ENCODE results near the gene SLC25A51. TPM values are rescaled to one million over a fixed set of nuclear protein-coding genes. Genes with fewer than 3 reads are reported as not detected.

The SLC25A51 gene
- polyA plus RNA-seq, 1 experiment: 29.9 TPM

DNA sequence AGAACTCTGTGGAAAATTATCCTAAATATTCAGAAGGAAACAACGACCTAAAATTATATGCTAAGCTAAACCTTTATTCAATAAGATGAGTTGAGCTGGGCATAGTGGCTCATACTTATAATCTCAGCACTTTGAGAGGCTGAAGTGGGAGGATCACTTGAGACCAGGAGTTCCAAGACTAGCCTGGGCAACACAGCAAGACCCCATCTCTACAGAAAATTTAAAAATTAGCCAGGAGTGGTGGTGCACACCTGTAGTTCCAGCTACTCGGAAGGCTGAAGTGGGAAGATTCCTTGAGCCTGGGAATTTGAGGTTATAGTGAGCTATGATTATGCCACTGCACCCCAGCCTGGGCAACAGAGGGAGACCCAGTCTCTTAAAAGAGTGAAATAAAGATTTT lies 51.7 kb downstream of the SLC25A51 start:
- no peak for TF ChIP-seq CTCF (IDR thresholded peaks at IDR 0.05; ENCODE audit: low read depth, low read length)
- ChIA-PET POLR2A (no interaction called here), CTCF (no interaction called here)
- H3K27ac ChIP-seq (ENCODE audit: low read depth, low read length): no peak overlapping the region
- DNase-seq (ENCODE audit: low read depth, low spot score): no peak
- no peak overlapping the region for H3K4me3 ChIP-seq (ENCODE audit: low read depth, low read length)
- H3K27me3 ChIP-seq (ENCODE audit: control insufficient read depth, insufficient read depth, low read length): no peaks in the 10 kb centered on the region
- H3K9me3 ChIP-seq (ENCODE audit: control insufficient read depth, insufficient read depth, low read length): no peaks in the 10 kb centered on the region

DNA sequence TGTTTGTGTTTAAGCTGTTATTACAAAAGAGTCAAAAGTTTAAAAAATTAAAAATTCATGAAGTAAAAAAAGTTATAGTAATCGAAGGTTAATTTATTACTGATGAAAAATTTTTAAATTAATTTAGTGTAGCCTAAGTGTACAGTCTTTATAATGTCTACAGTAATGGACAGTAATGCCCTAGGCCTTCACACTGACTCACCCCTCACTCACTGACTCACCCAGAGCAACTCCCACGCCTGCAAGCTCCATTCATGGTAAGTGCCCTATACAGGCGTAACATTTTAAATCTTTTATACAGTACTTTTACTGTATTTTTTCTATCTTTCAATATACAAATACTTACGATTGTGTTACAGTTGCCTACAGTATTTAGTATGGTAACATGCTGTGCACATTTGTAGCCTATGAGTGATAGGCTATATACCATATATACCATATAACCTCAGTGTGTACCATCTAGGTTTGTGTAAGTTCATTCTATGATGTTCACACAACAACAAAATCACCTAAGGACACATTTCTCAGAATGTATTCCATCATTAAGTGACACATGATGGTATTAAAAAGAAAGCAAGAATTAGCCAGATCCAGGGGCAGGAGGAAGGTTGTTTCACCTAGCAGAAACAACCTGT lies 63.2 kb downstream of the SLC25A51 start:
- Histone ChIP-seq H3K27ac (ENCODE audit: low read depth, low read length) (no peak overlapping the region), H3K9me3 (ENCODE audit: control insufficient read depth, insufficient read depth, low read length) (no peaks in the 10 kb centered on the region), H3K4me3 (ENCODE audit: low read depth, low read length) (no peak overlapping the region), H3K27me3 (ENCODE audit: control insufficient read depth, insufficient read depth, low read length) (no peaks in the 10 kb centered on the region)
- CTCF ChIA-PET: interaction anchor here (0.8 kb wide), 1 partner anchor 9 kb away, joined by 3 read pairs; no protein-coding TSS in a partner anchor
- POLR2A ChIA-PET: interaction anchor here (1.2 kb wide), 1 partner anchor 56 kb away, joined by 3 read pairs; the partner anchor contains the start of gene EXOSC3
- peak; percentile 34 for DNase-seq (ENCODE audit: low read depth, low spot score)
- no peak for TF ChIP-seq CTCF (IDR thresholded peaks at IDR 0.05; ENCODE audit: low read depth, low read length)

DNA sequence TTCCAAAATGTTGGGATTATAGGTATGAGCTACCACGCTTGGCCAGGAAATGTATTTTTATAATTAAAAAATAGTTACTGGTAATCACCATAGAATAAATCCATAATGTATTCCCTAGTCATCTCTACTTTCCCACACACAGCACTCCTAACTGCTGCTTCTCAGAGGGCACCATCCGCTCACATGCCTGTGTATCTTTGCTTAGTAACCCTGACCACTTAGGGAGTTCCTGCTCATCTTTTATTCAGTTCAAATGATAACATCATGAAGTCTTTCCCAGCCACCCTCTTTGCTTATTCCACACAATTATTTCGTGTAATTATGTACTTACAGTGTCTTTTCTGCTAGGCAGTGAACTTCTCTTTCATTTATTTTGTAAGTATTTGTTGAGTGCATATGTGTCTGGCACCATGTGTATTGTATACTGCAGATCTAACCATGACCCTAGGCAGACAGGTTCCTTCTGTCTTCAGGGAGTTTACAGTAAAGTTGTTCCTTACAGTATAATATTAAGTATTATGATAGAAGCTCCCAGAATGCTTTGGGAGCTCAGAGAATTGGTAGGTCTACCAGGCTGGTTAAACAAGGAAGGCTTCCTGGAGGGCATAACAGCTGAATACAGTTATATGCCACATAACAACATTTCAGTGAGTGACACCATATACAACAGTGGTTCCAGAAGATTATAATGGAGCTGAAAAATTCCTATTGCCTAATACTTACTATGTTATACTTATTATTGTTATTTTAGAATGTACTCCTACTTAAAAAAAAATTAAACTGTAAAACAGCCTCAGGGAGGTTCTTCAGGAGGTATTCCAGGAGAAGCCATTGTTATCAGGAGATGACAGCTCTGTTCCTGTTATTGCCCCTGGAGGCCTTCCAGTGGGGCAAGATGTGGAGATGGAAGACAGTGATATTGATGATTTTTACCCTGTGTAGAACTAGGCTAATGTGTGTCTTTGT lies 64.1 kb downstream of the SLC25A51 start:
- DNase-seq (ENCODE audit: low read depth, low spot score): no peak
- Histone ChIP-seq H3K4me3 (ENCODE audit: low read depth, low read length) (no peak overlapping the region), H3K27me3 (ENCODE audit: control insufficient read depth, insufficient read depth, low read length) (no peaks in the 10 kb centered on the region), H3K9me3 (ENCODE audit: control insufficient read depth, insufficient read depth, low read length) (no peaks in the 10 kb centered on the region), H3K27ac (ENCODE audit: low read depth, low read length) (peak overlapping the region; percentile 22)
- ChIA-PET POLR2A (interaction anchor here (1.2 kb wide), 1 partner anchor 55 kb away, joined by 3 read pairs; the partner anchor contains the start of gene EXOSC3), CTCF (interaction anchor here (0.8 kb wide), 2 partner anchors 8 to 14 kb away, joined by 3 to 4 read pairs; no protein-coding TSS in a partner anchor)
- no peak for TF ChIP-seq CTCF (IDR thresholded peaks at IDR 0.05; ENCODE audit: low read depth, low read length)

Small RNAs within 50 kb of the gene (small RNA-seq; reads per million reads assigned to genes)
- not detected for gene RNU7-124P (ENCODE audit: insufficient read length, low read depth)

Other genes starting within 250 kb of the SLC25A51 start
- gene TRMT10B, start 150.3 kb downstream of the SLC25A51 start, polyA plus RNA-seq (2011; rRNA removed): 6.3 and 6.9 TPM in 2 replicates
- 19.9 and 29.1 TPM in 2 replicates for gene EXOSC3, start 119.1 kb downstream of the SLC25A51 start, polyA plus RNA-seq (2011; rRNA removed)
- gene DCAF10, start 103.3 kb downstream of the SLC25A51 start, polyA plus RNA-seq (2011; rRNA removed): 26.4 and 28.7 TPM in 2 replicates
- gene SHB, start 165.1 kb upstream of the SLC25A51 start, polyA plus RNA-seq (2011; rRNA removed): 16.7 and 20.3 TPM in 2 replicates

Measured in AG04450 (cell line).